Measurements from ENCODE around the gene ACSBG1. TPM values are rescaled to one million over a fixed set of nuclear protein-coding genes. Genes with fewer than 3 reads are reported as not detected.
A peak's percentile ranks its signal among the peaks of the same experiment; 100 is the strongest.

The ACSBG1 gene
- polyA plus RNA-seq, 1 donor (not counting 4 experiments of a cell fraction or from before 2014, with no cell fraction given): 0.01 TPM

DNA sequence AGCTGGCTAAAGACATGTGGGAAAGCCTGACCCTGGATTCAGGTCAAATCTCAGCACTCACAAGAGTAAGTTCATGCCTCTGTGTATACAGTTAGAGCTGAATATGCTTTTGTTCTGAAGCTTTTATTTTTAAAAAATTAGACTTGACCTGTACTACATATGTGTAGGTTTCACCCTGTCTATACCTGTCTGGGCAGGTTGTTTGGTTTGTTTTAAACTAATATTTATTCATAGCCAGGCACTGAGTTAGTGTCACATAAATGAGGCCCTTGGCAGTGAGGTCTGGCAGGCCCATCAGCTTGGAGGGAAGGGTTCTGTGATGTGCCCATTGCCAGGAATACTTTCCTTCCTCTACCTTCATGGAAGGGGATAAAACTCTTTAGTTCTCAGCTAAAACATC lies 31.9 kb upstream of the ACSBG1 start:
- H3K9ac ChIP-seq (ENCODE audit: control insufficient read depth, extremely low read depth, insufficient read depth, low read length): peak overlapping the region; percentile 0
- dilution Hi-C loops (cut with MboI; ENCODE audit: extremely low pct_ligation_motif_present, low sequenced_read_pairs): no loop called here
- H3K4me3 ChIP-seq (ENCODE audit: control insufficient read depth in 2 of 3, extremely low read depth in 1 of 3, insufficient read depth in 2 of 3, low read depth in 1 of 3, low read length in 3 of 3): no peak overlapping the region
- H3K79me2 ChIP-seq (ENCODE audit: control insufficient read depth, insufficient read depth, low read length): no peaks in the 10 kb centered on the region
- no peaks in the 10 kb centered on the region for H3K9me1 ChIP-seq (ENCODE audit: control insufficient read depth, extremely low read depth, insufficient read depth, low read length)
- peaks cover 18% of the 10 kb centered on the region for H3K4me1 ChIP-seq (ENCODE audit: control insufficient read depth, extremely low read depth, insufficient read depth, low read length)
- no peaks in the 10 kb centered on the region for H3K36me3 ChIP-seq (ENCODE audit: control insufficient read depth in 2 of 2, extremely low read depth in 1 of 2, insufficient read depth in 2 of 2, low read length in 2 of 2)
- FAIRE-seq (no peak), DNase-seq (ENCODE audit: low read depth, low spot score) (no peak)
- no peak overlapping the region for H2AFZ ChIP-seq (ENCODE audit: control insufficient read depth, low read length)
- H3K4me2 ChIP-seq (ENCODE audit: control insufficient read depth, extremely low read depth, insufficient read depth, low read depth, low read length): peak overlapping the region; percentile 80
- H3K27ac ChIP-seq (ENCODE audit: control insufficient read depth, insufficient read depth, low read length): no peak overlapping the region
- H4K20me1 ChIP-seq (ENCODE audit: control insufficient read depth, extremely low read depth, insufficient read depth, low read length): no peaks in the 10 kb centered on the region
- no peaks in the 10 kb centered on the region for H3K27me3 ChIP-seq (ENCODE audit: control insufficient read depth, extremely low read depth, insufficient read depth, low read length)
- no peaks in the 10 kb centered on the region for H3K9me3 ChIP-seq (ENCODE audit: control insufficient read depth, low read depth, low read length)
- no peak for TF ChIP-seq EZH2 (IDR thresholded peaks at IDR 0.05; ENCODE audit: low read length)
- TF ChIP-seq, protein P1, sequence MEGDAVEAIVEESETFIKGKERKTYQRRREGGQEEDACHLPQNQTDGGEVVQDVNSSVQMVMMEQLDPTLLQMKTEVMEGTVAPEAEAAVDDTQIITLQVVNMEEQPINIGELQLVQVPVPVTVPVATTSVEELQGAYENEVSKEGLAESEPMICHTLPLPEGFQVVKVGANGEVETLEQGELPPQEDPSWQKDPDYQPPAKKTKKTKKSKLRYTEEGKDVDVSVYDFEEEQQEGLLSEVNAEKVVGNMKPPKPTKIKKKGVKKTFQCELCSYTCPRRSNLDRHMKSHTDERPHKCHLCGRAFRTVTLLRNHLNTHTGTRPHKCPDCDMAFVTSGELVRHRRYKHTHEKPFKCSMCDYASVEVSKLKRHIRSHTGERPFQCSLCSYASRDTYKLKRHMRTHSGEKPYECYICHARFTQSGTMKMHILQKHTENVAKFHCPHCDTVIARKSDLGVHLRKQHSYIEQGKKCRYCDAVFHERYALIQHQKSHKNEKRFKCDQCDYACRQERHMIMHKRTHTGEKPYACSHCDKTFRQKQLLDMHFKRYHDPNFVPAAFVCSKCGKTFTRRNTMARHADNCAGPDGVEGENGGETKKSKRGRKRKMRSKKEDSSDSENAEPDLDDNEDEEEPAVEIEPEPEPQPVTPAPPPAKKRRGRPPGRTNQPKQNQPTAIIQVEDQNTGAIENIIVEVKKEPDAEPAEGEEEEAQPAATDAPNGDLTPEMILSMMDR (optimal IDR thresholded peaks at IDR 0.05 in 1 of 3, IDR thresholded peaks at IDR 0.05 in 1 of 3, conservative IDR thresholded peaks at IDR 0.05 in 1 of 3; ENCODE audit: extremely low read depth in 1 of 3, insufficient read depth in 2 of 3, low read length in 3 of 3): no peak

DNA sequence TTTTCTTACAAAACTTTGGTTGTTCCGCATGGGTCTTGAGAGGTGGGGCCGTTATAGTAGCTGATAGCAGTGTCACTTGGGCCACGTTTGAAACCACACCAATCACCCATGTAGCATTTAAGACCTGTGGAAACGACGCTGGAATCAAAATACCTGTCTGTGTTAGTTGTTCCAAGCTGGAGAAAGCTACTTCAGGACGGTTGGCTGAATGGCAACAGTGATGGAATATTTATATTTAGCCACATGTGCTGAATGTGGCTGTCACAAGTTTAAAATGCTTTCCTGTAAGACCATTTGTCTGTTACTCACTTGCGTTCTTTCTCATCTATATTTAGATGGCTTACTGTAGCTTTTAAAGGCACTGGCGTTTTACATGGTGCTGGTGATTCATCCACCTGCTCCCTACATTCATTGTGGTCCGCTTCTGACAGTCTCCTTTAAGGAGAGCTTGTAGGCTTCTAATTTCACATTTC lies 31.4 kb upstream of the ACSBG1 start:
- FAIRE-seq: peak; percentile 61
- H3K27me3 ChIP-seq (ENCODE audit: control insufficient read depth, extremely low read depth, insufficient read depth, low read length): no peaks in the 10 kb centered on the region
- H3K4me1 ChIP-seq (ENCODE audit: control insufficient read depth, extremely low read depth, insufficient read depth, low read length): peaks cover 18% of the 10 kb centered on the region
- H3K9me1 ChIP-seq (ENCODE audit: control insufficient read depth, extremely low read depth, insufficient read depth, low read length): no peaks in the 10 kb centered on the region
- no peaks in the 10 kb centered on the region for H3K36me3 ChIP-seq (ENCODE audit: control insufficient read depth in 2 of 2, extremely low read depth in 1 of 2, insufficient read depth in 2 of 2, low read length in 2 of 2)
- TF ChIP-seq, protein P1 (optimal IDR thresholded peaks at IDR 0.05 in 1 of 3, IDR thresholded peaks at IDR 0.05 in 1 of 3, conservative IDR thresholded peaks at IDR 0.05 in 1 of 3; ENCODE audit: extremely low read depth in 1 of 3, insufficient read depth in 2 of 3, low read length in 3 of 3): no peak
- no peak for TF ChIP-seq EZH2 (IDR thresholded peaks at IDR 0.05; ENCODE audit: low read length)
- no peaks in the 10 kb centered on the region for H3K9me3 ChIP-seq (ENCODE audit: control insufficient read depth, low read depth, low read length)
- H2AFZ ChIP-seq (ENCODE audit: control insufficient read depth, low read length): no peak overlapping the region
- H3K4me2 ChIP-seq (ENCODE audit: control insufficient read depth, extremely low read depth, insufficient read depth, low read depth, low read length): peak overlapping the region; percentile 80
- no peaks in the 10 kb centered on the region for H4K20me1 ChIP-seq (ENCODE audit: control insufficient read depth, extremely low read depth, insufficient read depth, low read length)
- no peaks in the 10 kb centered on the region for H3K79me2 ChIP-seq (ENCODE audit: control insufficient read depth, insufficient read depth, low read length)
- dilution Hi-C loops (cut with MboI; ENCODE audit: extremely low pct_ligation_motif_present, low sequenced_read_pairs): no loop called here
- DNase-seq (ENCODE audit: low read depth, low spot score): peak; percentile 13
- H3K27ac ChIP-seq (ENCODE audit: control insufficient read depth, insufficient read depth, low read length): no peak overlapping the region
- H3K4me3 ChIP-seq (ENCODE audit: control insufficient read depth in 2 of 3, extremely low read depth in 1 of 3, insufficient read depth in 2 of 3, low read depth in 1 of 3, low read length in 3 of 3): peak overlapping the region in 1 of 3 experiments; percentile 68
- H3K9ac ChIP-seq (ENCODE audit: control insufficient read depth, extremely low read depth, insufficient read depth, low read length): no peak overlapping the region

All from keratinocyte (primary cell).